Stimulated activated naive CD8-positive, alpha-beta T cell treated with anti-CD3 and anti-CD28 coated beads, Interleukin-15, Interleukin-2, amounts not matched to agents 100 U/mL and 50 U/mL, for 24 hours (primary cell): ENCODE measurements around the gene TACC2.
"Not testable (repeated sequence)": the region's sequence is repeated elsewhere in the genome, so short reads cannot be mapped to it uniquely, and the experiment has no call there.

ENCODE experiments used
- ATAC-seq: fragments of 150-1000 bp; cut with Tn5 transposase; one replicate; pipeline ENCODE4 v1.10.0; 2021
- DNase-seq: peaks from one replicate; pipeline ENCODE4 v3.0.0; 2021

Gene TACC2

GRCh38 chr10:122096181-122096580, 107.2 kb downstream of the TACC2 start:
- ATAC-seq, DNase-seq: not testable (repeated sequence)

GRCh38 chr10:122096705-122097104, 107.7 kb downstream of the TACC2 start:
- ATAC-seq: no peak
- DNase-seq: no peak

- ATAC-seq: no peak
- DNase-seq: no peak
Observed at GRCh38 chr10:122097935-122098334, 109.0 kb downstream of the TACC2 start.

GRCh38 chr10:122098924-122099323, 110.0 kb downstream of the TACC2 start:
- DNase-seq: no peak
- no peak for ATAC-seq

GRCh38 chr10:122099562-122099961, 110.6 kb downstream of the TACC2 start:
- DNase-seq: no peak

GRCh38 chr10:122102146-122102868, 113.3 kb downstream of the TACC2 start:
- no peak for ATAC-seq

More at GRCh38 chr10:122099562-122099961, 110.6 kb downstream of the TACC2 start:
- no peak for ATAC-seq

GRCh38 chr10:122102869-122103525, 114.0 kb downstream of the TACC2 start:
- ATAC-seq (no peak), DNase-seq (no peak)

More at GRCh38 chr10:122102146-122102868, 113.3 kb downstream of the TACC2 start:
- DNase-seq: no peak

GRCh38 chr10:122103592-122103991, 114.6 kb downstream of the TACC2 start:
- ATAC-seq: no peak
- no peak for DNase-seq

- not testable (repeated sequence) for ATAC-seq, DNase-seq
Observed at GRCh38 chr10:122108786-122109185, 119.8 kb downstream of the TACC2 start.

- ATAC-seq (no peak), DNase-seq (no peak)
Observed at GRCh38 chr10:122112021-122112616, 123.2 kb downstream of the TACC2 start.

GRCh38 chr10:122112625-122113160, 123.7 kb downstream of the TACC2 start:
- ATAC-seq: no peak
- DNase-seq: no peak

- peak; percentile 16 for DNase-seq
- peak; percentile 32 for ATAC-seq
Observed at GRCh38 chr10:122113161-122113944, 124.4 kb downstream of the TACC2 start.

GRCh38 chr10:122113945-122114747, 125.2 kb downstream of the TACC2 start:
- DNase-seq: no peak
- ATAC-seq: no peak

GRCh38 chr10:122115874-122116273, 126.9 kb downstream of the TACC2 start:
- ATAC-seq (no peak), DNase-seq (no peak)

GRCh38 chr10:122116331-122116730, 127.4 kb downstream of the TACC2 start:
- no peak for ATAC-seq

GRCh38 chr10:122117475-122117874, 128.5 kb downstream of the TACC2 start:
- no peak for ATAC-seq

More at GRCh38 chr10:122116331-122116730, 127.4 kb downstream of the TACC2 start:
- DNase-seq: no peak

GRCh38 chr10:122120008-122120744, 131.2 kb downstream of the TACC2 start:
- ATAC-seq (no peak), DNase-seq (no peak)

More at GRCh38 chr10:122117475-122117874, 128.5 kb downstream of the TACC2 start:
- DNase-seq: no peak

- no peak for ATAC-seq
Observed at GRCh38 chr10:122121059-122121458, 132.1 kb downstream of the TACC2 start.

GRCh38 chr10:122122493-122122892, 133.5 kb downstream of the TACC2 start:
- ATAC-seq (no peak), DNase-seq (no peak)

More at GRCh38 chr10:122121059-122121458, 132.1 kb downstream of the TACC2 start:
- DNase-seq: no peak

- ATAC-seq: no peak
- DNase-seq: no peak
Observed at GRCh38 chr10:122123186-122123585, 134.2 kb downstream of the TACC2 start.
